PFSK-1 (cell line): Measurements from ENCODE around the gene PARN.

Experiments
- FOXP2 ChIP-seq: optimal IDR thresholded peaks from 2 replicates; pipeline ENCODE3; 2011; ENCODE audit warnings: borderline replicate concordance, control low read depth, inconsistent platforms; ENCODE audit not compliant: insufficient read depth; ENCODE audit errors: extremely low read length, extremely low read depth
- POLR2AphosphoS5 ChIP-seq: IDR thresholded peaks from 2 replicates; pipeline ENCODE4 v1.6.1; 2012; ENCODE audit warnings: low read depth, mild to moderate bottlenecking, control low read depth, low read length, moderate library complexity
- REST ChIP-seq, 2 experiments: IDR thresholded peaks; 2 replicates each; pipeline versions ENCODE4 v1.6.1 to v1.8.0; 2011 to 2012; ENCODE audit warnings: low read depth in 2 of 2, low read length in 2 of 2, control low read depth in 1 of 2, inconsistent platforms in 1 of 2, mild to moderate bottlenecking in 1 of 2, moderate library complexity in 1 of 2; ENCODE audit not compliant: insufficient read depth in 1 of 2
- SIN3A ChIP-seq: IDR thresholded peaks from 2 replicates; pipeline ENCODE4 v1.6.1; 2012; ENCODE audit warnings: mild to moderate bottlenecking, low read length, moderate library complexity, borderline replicate concordance; ENCODE audit not compliant: insufficient read depth
- TAF1 ChIP-seq: IDR thresholded peaks from 2 replicates; pipeline ENCODE4 v1.6.1; 2012; ENCODE audit warnings: low read length, control low read depth, borderline replicate concordance; ENCODE audit not compliant: insufficient read depth

The PARN gene

GRCh38 chr16:14510939-14511799, 118.9 kb downstream of the PARN start:
- no peak for TF ChIP-seq SIN3A
- no peak for TF ChIP-seq REST (IDR thresholded peaks at IDR 0.05; ENCODE audit: insufficient read depth in 1 of 2, low read depth in 2 of 2, low read length in 2 of 2)
- no peak for TF ChIP-seq TAF1
- TF ChIP-seq POLR2AphosphoS5, result no peak
- TF ChIP-seq FOXP2, result no peak

GRCh38 chr16:14510581-14510938, 119.5 kb downstream of the PARN start:
- TF ChIP-seq SIN3A (no peak), TAF1 (no peak), POLR2AphosphoS5 (no peak), REST (IDR thresholded peaks at IDR 0.05; ENCODE audit: insufficient read depth in 1 of 2, low read depth in 2 of 2, low read length in 2 of 2) (no peak), FOXP2 (no peak)

GRCh38 chr16:14509675-14510132, 120.4 kb downstream of the PARN start:
- TF ChIP-seq SIN3A, result no peak
- TF ChIP-seq POLR2AphosphoS5, result no peak
- no peak for TF ChIP-seq TAF1
- no peak for TF ChIP-seq REST (IDR thresholded peaks at IDR 0.05; ENCODE audit: insufficient read depth in 1 of 2, low read depth in 2 of 2, low read length in 2 of 2)
- no peak for TF ChIP-seq FOXP2

- TF ChIP-seq POLR2AphosphoS5, result no peak
- TF ChIP-seq FOXP2, result no peak
- no peak for TF ChIP-seq REST (IDR thresholded peaks at IDR 0.05; ENCODE audit: insufficient read depth in 1 of 2, low read depth in 2 of 2, low read length in 2 of 2)
- TF ChIP-seq TAF1, result no peak
- no peak for TF ChIP-seq SIN3A
Measured at GRCh38 chr16:14509055-14509454, 121.0 kb downstream of the PARN start.
